HG03039 (cell line): ENCODE measurements around the gene EEPD1.
A peak's percentile ranks its signal among the peaks of the same experiment; 100 is the strongest.
"Not testable (repeated sequence)": the region's sequence is repeated elsewhere in the genome, so short reads cannot be mapped to it uniquely, and the experiment has no call there.

Experiments used
- ATAC-seq: cut with Tn5 transposase; IDR thresholded peaks from one replicate; pipeline ENCODE4 v1.9.1; 2021; ENCODE audit warnings: mild to moderate bottlenecking, moderate library complexity; ENCODE audit not compliant: unreplicated experiment

EEPD1 gene

DNA sequence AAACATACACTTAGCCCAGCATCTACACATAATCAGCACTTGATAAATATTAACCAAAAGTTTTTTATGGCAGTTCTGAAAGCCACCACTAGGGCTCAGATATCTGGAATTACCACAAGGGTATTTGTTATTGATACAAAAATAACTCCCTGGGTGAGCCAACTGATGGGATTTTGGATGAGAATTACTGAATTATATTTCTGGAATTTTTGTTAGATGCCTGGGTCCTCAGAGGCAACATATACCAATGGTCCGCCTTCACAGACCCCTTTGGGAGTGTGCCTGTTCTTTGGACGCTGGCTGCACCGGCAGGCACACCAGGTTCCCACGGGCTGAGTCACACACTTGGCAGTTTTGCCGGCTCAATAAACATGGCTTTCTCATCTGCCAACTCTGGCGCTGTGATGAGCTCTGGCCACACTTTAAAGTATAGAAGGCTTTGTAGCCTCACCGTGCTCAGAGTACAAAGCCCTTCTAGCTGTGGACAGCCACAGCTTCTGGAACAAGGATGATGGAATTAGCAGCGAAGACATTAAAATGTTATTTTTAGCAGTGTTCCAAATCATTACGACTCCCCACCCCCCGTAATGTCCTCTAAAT is 24.5 kb upstream of the EEPD1 start:
- ATAC-seq: no peak

- no peak for ATAC-seq
Observed at GRCh38 chr7:36129048-36129534, 24.0 kb upstream of the EEPD1 start.

- no peak for ATAC-seq
Observed at GRCh38 chr7:36130236-36130945, 22.7 kb upstream of the EEPD1 start.

- ATAC-seq: no peak
Observed at GRCh38 chr7:36131026-36131425, 22.0 kb upstream of the EEPD1 start.

GRCh38 chr7:36131499-36131898 is 21.6 kb upstream of the EEPD1 start:
- no peak for ATAC-seq

DNA sequence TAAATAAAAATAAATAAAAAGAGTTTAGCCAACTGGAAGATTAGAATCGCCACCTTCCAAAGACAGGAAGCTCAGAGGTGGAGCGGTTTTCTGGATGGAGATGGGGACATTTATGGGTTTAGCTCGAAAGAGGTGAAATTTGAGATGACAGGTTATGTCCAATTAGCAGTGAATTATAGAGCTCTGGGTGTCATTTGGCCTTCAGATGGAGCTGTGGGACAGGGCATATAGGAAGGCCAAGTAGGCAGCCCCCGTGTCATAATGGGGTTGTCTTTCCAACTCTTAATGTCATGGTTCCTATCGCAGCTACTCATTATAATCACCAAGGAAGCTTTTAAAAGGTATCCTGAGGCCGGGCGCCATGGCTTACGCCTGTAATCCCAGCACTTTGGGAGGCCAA is 21.0 kb upstream of the EEPD1 start:
- ATAC-seq: no peak

DNA sequence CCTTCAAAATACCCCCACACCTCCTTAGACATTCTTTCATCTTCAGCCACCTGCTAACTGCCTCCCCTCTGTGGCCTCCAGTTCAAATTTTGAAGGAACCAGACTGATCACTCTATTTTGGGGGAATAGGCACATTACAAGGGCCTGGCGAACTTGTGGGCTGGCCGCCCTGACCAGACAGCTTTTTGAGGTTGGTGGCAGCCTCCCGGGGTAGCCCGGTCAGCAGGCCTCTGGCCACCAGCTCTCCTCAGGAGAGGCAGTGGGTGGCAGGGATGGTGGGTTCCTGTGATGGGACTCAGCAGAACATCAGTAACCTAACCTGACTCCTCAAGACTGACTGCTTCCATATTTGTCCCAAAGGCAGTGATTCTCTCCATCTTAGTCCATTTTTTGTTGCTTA is 17.4 kb upstream of the EEPD1 start:
- no peak for ATAC-seq

GRCh38 chr7:36137258-36137657 is 15.8 kb upstream of the EEPD1 start:
- no peak for ATAC-seq

GRCh38 chr7:36137754-36138153 is 15.3 kb upstream of the EEPD1 start:
- ATAC-seq: no peak

DNA sequence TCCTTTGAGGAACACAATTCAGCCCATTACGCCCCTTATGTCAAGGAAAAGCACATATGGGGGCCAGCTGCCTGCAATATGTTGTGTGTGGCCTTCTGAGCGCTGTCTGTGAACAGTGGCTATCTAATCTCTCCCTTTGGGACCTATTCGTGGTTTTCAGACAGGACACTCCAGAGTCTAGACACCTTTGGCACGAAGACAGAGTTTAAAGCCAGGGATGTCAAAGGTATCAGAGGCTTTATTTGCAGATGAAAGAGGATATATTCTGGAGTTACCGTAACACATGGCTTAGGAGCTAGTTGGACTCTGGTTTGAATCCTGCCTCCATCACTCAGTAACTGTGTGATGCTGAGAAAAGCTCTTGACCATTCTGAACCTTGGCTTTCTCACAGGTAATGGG is 14.8 kb upstream of the EEPD1 start:
- ATAC-seq: no peak

GRCh38 chr7:36141351-36141750 is 11.7 kb upstream of the EEPD1 start:
- no peak for ATAC-seq

- ATAC-seq: no peak
Observed at GRCh38 chr7:36141850-36142249, 11.2 kb upstream of the EEPD1 start.

- no peak for ATAC-seq
Observed at GRCh38 chr7:36144189-36144588, 8.9 kb upstream of the EEPD1 start.

DNA sequence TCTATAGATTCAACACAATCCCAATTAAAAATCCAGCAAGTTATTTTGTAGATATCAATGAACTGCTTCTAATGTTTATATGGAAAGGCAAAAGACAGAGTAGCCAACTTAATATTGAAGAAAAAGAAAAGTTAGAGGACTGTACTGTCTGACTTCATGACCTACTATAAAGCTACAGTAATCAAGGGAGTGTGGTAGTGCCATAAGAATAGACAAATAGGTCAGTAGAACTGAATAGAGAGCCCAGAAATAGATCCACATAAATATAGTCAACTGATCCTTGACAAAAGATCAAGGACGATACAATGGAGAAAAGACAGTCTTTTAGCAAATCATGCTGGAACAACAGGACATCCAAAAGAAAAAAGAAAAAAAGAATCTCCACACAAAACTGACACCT is 7.4 kb upstream of the EEPD1 start:
- ATAC-seq: no peak

DNA sequence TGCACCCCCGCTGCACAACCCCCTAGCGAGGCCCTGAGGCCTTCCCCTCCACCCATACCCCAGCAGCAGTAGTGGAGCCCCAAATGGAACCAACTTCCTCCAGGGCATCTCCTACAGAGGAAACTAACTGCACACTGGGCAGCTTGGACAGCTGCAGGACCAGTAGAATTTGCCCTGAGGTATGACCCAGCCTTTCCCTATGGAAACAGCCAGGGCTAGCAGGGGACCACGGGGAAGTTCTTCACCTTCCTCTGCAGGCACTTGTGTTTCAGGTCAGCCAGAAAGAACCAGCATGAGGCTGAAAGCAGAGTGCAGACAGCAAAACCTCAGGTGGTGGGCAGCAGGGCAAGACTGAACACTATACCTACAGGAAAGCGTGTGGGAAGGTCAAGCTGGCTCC is 5.7 kb upstream of the EEPD1 start:
- ATAC-seq: no peak

DNA sequence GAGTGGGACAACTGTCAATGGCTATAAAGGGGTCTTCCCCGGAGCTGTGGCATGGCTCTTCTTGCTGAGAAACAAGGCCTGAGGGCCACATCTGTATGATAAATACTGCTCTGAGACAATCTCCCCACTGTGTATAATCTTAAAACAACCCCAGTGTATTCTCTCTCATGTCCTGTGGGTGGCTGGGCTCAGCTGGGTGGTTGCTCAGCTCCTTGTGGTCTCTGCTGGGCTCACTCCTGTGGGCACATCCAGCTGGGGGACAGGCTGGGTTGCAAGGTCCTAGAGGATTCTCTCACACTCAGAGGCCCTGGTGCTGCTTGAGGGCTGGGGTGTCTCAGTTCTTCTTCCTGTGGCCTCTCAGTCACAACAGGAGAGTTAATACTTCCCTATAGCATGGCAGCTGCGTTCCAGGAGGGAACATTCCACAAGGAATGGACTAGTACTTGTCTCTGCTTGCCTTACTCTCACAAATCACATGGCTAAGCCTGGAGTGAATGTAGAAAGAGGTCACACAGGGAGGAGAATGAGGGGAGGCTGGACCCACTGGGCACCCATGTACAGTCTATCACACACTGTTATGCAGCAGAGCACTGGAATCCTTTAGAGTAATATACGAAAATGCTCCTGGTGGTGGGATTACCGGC is 4.5 kb upstream of the EEPD1 start:
- no peak for ATAC-seq

GRCh38 chr7:36149240-36149639 is 3.8 kb upstream of the EEPD1 start:
- ATAC-seq: not testable (repeated sequence)

DNA sequence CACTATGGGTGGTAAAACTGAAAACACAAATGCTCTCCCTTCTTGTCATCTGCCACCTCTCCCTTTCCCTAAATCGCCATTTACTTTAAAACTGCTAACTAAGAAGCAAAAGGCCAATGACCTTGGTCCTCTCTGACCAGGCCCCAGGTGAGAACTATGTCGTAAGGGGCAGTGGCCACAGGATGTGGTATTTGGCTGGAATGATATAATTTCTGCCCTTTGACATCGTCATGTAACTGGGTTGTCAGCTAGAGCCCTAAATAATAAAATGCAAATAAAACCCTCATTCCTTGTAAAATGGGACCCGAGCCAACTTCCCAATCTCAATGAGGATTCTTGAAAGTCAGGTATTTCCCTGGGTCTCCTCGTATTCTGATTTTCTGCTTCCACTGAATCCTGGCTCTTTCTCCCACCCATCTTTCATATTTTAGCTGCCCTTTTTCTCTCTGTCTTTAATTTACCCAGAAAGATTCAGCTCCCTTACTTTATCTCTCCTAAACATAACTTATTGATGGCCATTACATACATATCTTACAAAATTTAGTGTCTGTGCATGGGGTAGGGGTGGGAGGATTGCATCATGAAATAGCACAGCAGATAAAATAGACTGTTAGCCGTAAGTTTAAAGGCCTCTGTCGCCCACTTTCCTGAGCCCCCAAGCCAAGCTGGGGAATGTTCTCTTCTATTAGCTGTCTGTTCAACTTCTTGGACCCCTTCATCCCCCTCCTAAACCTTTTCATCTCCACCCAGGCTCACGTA is 3.2 kb upstream of the EEPD1 start:
- no peak for ATAC-seq

- no peak for ATAC-seq
Observed at GRCh38 chr7:36151921-36152755, 916 bp upstream of the EEPD1 start.

DNA sequence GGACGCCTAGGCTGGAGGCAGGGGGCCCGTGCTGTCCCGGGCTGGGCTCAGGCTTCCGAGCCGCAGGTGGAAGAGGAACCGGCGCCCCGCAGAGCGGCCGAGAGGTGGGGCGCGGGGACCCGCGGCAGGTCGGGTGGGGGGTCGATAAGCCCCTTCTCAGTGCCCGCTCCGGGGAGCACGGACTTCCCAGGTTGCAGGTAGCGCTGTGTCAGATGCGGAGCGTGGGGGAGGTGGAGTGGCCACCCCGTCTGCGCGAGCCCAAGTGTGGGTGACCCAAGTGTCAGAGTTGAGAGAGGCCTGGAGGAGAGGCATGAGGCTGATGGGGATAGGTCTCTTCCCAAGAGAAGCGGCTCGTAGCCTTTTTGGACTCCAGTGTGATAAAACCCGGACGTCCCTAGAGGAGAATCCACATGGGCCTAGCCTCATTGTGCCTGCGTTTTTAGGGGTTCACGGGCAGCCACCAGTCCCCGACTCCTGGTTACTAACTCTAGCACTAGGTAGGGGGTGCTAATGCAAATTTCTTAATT is 580 bp downstream of the EEPD1 start:
- peak; percentile 1 for ATAC-seq
